Inflammatory macrophage treated with lipopolysaccharide for 4 hours (primary cell): ENCODE data around the gene RADIL.

Experiments used
- DNase-seq: peaks from one replicate; pipeline ENCODE4 v3.0.0-alpha.2; 2020

RADIL gene

GRCh38 chr7:4825081-4825480 lies 58.4 kb downstream of the RADIL start:
- DNase-seq = no peak

GRCh38 chr7:4824120-4824775 lies 59.3 kb downstream of the RADIL start:
- DNase-seq = no peak

GRCh38 chr7:4823441-4824119 lies 59.9 kb downstream of the RADIL start:
- DNase-seq = no peak

GRCh38 chr7:4822677-4823076 lies 60.8 kb downstream of the RADIL start:
- DNase-seq = no peak

GRCh38 chr7:4820967-4821471 lies 62.5 kb downstream of the RADIL start:
- DNase-seq = no peak

- no peak for DNase-seq
Measured at GRCh38 chr7:4820405-4820966, 63.0 kb downstream of the RADIL start.

- DNase-seq = no peak
Measured at GRCh38 chr7:4819560-4820404, 63.7 kb downstream of the RADIL start.

GRCh38 chr7:4818000-4818794 lies 65.3 kb downstream of the RADIL start:
- DNase-seq = no peak

GRCh38 chr7:4817178-4817901 lies 66.2 kb downstream of the RADIL start:
- no peak for DNase-seq

GRCh38 chr7:4816419-4817080 lies 67.0 kb downstream of the RADIL start:
- DNase-seq = no peak

- DNase-seq = no peak
Measured at GRCh38 chr7:4815609-4816418, 67.7 kb downstream of the RADIL start.

- no peak for DNase-seq
Measured at GRCh38 chr7:4815121-4815520, 68.4 kb downstream of the RADIL start.

- no peak for DNase-seq
Measured at GRCh38 chr7:4814433-4814832, 69.1 kb downstream of the RADIL start.

GRCh38 chr7:4809666-4810065 lies 73.8 kb downstream of the RADIL start:
- no peak for DNase-seq

GRCh38 chr7:4809091-4809591 lies 74.4 kb downstream of the RADIL start:
- DNase-seq = no peak

GRCh38 chr7:4808565-4808964 lies 75.0 kb downstream of the RADIL start:
- DNase-seq = no peak

- no peak for DNase-seq
Measured at GRCh38 chr7:4808026-4808425, 75.5 kb downstream of the RADIL start.

GRCh38 chr7:4807598-4808016 lies 75.9 kb downstream of the RADIL start:
- DNase-seq = no peak

- DNase-seq = no peak
Measured at GRCh38 chr7:4806983-4807597, 76.4 kb downstream of the RADIL start.

- DNase-seq = no peak
Measured at GRCh38 chr7:4805984-4806300, 77.6 kb downstream of the RADIL start.
